Pancreas (tissue), 10 donors: ENCODE results near the gene TMEM252. TPM values are rescaled to one million over a fixed set of nuclear protein-coding genes. Genes with fewer than 3 reads are reported as not detected.

ENCODE experiments used
- ATAC-seq, 4 donors: fragments of 200-7000 bp; cut with Tn5 transposase; one replicate each; pipeline versions ENCODE4 v1.8.0 to v1.9.1; 2020; ENCODE audit warnings: mild to moderate bottlenecking in 4 of 4, moderate library complexity in 4 of 4
- DNase-seq, 6 donors: peaks; one replicate each; pipeline ENCODE4 v3.0.0-alpha.2; 2020
- FAIRE-seq: peaks from 2 replicates; lab custom pipeline; 2012; peaks lifted over from hg19 to GRCh38; lab: Jason Lieb, UNC
- H3K27ac ChIP-seq, 4 donors: fragments of 200-600 bp; sonication (generic); 1 replicate in 3 of 4; 2 replicates in 1 of 4; pipeline versions ENCODE4 v1.5.0 to v1.8.0; 2020
- H3K27me3 ChIP-seq, 4 donors: fragments of 200-600 bp; one replicate each; pipeline ENCODE4 v1.8.0; 2021
- H3K36me3 ChIP-seq, 3 donors: fragments of 200-600 bp; sonication (generic) in 1 of 3; one replicate each; pipeline versions ENCODE4 v1.5.0 to v1.8.0; 2020 to 2021
- H3K4me1 ChIP-seq, 3 donors: fragments of 200-600 bp; one replicate each; pipeline ENCODE4 v1.8.0; 2021
- H3K4me3 ChIP-seq, 4 donors: fragments of 200-600 bp; sonication (generic) in 2 of 4; one replicate each; pipeline versions ENCODE4 v1.5.0 to v1.8.0; 2020 to 2021
- H3K9me3 ChIP-seq, 4 donors: fragments of 200-600 bp; one replicate each; pipeline ENCODE4 v1.8.0; 2021
- WGBS, 2 donors: extraction: QIAGEN DNeasy Blood & Tissue Kit; methylation state at CpG; one replicate each; pipeline ENCODE4 v1.1.7; 2013; 5-methylcytosine and 5-hydroxymethylcytosine counted together
- intact Hi-C, 3 donors: fragments of 100-400 bp; cut with DNase I; formaldehyde crosslinking; loops; one replicate each; pipeline versions ENCODE4 v1.11.1 to v1.14.2; 2022
- polyA plus RNA-seq, 2 donors: library from polyadenylated mRNA; stranded (reverse); fragments of 200-250 nt; gene quantifications; one replicate each; pipeline ENCODE4 v1.2.3, GENCODE V29; 2013
- total RNA-seq, 6 donors: library from RNA; stranded (reverse); fragmentation: NEBNext Ultra II Directional in 4 of 6; extraction: Animal tissue kit (Norgen Biotek cat#: 25700) in 4 of 6; gene quantifications; one replicate each; pipeline versions ENCODE4 v1.2.1 to v1.2.4, GENCODE V29; 2021 to 2023
- TF ChIP-seq, protein P1 (sequence below), 4 donors: fragments of 200-600 bp; sonication (generic) in 3 of 4; IDR thresholded peaks; one replicate each; pipeline versions ENCODE4 v1.5.0 to v1.8.0; 2021; ENCODE audit warnings: antibody characterized with exemption in 4 of 4
- donor health status: healthy with polysubstance abuse.
- donor health status: DM: no; HTN: no; CAD: no; lungs with moderate emphysema.
- donor health status: DM: no; HTN: no; CAD: no.
- donor health status: control.
- donor health status: control.
- donor health status: Bipolar disorder and iron deficiency.
- donor health status: DM: yes; HTN: yes; CAD: no.
- donor health status: DM: no; HTN: no; CAD: no.
- donor health status: DM: no; HTN: no; CAD: no.
- donor health status: DM: yes; HTN: yes; CAD: no.

The TMEM252 gene
- total and polyA plus RNA-seq, 8 donors, result not detected

DNA sequence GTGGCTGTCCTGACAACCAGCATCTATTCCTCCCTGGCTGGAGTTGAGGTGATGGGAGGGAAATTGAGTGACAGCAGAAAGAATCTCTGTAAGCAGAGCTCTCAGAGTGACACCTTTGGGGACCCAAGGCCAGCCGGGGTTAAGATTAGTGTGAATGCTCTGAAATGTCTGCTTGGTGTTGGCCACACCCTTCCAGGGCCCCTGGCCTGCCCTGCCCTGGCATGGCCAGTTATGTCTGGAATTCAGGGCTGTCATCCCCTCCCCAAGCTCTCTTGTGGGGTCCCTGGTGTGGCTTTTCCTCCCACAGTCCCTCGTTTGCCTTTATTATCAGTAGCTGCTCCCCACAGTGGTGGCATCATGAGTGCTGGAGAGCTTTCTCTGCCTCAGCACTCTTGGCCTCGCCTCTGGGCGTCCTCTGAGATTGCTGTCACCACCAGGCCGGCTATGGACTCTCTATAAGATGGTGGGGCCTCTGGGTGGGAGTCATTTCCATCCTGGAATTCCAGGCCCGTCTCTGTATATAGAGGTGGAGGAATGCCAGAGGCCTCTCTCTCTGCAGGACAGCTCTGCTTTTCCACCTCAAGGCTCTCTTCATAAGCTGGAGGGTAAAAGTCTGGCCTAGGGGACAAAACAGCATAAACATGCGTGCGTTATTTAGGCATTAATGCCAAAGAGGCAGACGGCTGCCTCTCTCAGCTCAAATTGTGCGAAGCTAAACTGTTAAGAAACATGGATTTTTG lies 3.6 kb downstream of the TMEM252 start:
- H3K4me1 ChIP-seq, result no peaks in the 10 kb centered on the region
- H3K4me3 ChIP-seq, result no peak overlapping the region
- WGBS, 2 donors, result 73 to 81% methylated on average over 10 of the region's 10 CpGs
- FAIRE-seq, result no peak
- no peaks in the 10 kb centered on the region for H3K27me3 ChIP-seq
- intact Hi-C loops, result no loop called here
- no peaks in the 10 kb centered on the region for H3K9me3 ChIP-seq
- TF ChIP-seq, protein P1, sequence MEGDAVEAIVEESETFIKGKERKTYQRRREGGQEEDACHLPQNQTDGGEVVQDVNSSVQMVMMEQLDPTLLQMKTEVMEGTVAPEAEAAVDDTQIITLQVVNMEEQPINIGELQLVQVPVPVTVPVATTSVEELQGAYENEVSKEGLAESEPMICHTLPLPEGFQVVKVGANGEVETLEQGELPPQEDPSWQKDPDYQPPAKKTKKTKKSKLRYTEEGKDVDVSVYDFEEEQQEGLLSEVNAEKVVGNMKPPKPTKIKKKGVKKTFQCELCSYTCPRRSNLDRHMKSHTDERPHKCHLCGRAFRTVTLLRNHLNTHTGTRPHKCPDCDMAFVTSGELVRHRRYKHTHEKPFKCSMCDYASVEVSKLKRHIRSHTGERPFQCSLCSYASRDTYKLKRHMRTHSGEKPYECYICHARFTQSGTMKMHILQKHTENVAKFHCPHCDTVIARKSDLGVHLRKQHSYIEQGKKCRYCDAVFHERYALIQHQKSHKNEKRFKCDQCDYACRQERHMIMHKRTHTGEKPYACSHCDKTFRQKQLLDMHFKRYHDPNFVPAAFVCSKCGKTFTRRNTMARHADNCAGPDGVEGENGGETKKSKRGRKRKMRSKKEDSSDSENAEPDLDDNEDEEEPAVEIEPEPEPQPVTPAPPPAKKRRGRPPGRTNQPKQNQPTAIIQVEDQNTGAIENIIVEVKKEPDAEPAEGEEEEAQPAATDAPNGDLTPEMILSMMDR (IDR thresholded peaks at IDR 0.05), result no peak
- H3K27ac ChIP-seq, result no peak overlapping the region
- ATAC-seq, result no peak
- H3K36me3 ChIP-seq, result no peaks in the 10 kb centered on the region
- DNase-seq, result no peak

DNA sequence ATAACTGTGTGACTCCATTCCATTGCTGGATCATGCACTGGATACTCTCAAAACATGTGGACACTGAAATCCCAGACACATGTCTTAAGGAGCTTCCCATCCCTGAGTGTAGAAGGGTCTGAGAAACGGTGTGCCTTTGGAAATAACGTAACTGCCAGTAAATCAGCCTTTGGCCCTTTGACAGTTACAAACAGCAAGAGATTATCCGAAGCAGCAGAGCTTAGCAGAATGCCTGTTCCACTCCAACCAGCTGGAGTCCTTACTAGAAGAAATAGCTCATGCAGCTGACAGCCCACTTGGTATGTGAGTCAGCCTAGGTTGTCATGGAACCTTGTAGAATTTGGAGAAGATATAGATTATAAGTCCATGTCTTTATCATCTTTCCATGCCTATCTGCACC lies 7.0 kb downstream of the TMEM252 start:
- no peak overlapping the region for H3K27ac ChIP-seq
- DNase-seq, result no peak
- 73 to 83% methylated on average over 3 of the region's 3 CpGs for WGBS, 2 donors

DNA sequence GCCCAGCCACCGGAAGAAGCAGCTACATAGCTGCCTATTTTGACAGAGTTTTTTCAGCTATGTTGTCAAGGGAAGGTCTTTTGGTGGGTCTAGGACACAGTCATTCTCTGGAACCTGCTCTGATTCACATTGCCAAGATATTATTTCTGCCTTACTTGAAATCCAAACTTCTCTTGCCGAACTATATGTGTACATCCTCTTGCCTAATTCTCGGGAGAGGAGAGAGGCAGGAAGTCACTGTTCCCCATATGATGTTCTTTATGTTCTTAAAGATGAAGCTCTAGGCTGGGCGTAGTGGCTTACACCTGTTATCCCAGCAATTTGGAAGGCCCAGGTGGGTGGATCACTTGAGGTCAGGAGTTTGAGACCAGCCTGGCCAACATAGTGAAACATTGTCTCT lies 8.6 kb downstream of the TMEM252 start:
- intact Hi-C loops, result no loop called here
- 81 to 90% methylated on average over 4 of the region's 4 CpGs for WGBS, 2 donors

More for the DNA sequence above, 7.0 kb downstream of the TMEM252 start:
- intact Hi-C loops, result no loop called here
- H3K27me3 ChIP-seq, result no peaks in the 10 kb centered on the region
- TF ChIP-seq, protein P1 (IDR thresholded peaks at IDR 0.05), result no peak
- no peaks in the 10 kb centered on the region for H3K9me3 ChIP-seq
- H3K4me3 ChIP-seq, result no peak overlapping the region
- H3K4me1 ChIP-seq, result no peaks in the 10 kb centered on the region
- no peaks in the 10 kb centered on the region for H3K36me3 ChIP-seq
- ATAC-seq (no peak), FAIRE-seq (no peak)

DNA sequence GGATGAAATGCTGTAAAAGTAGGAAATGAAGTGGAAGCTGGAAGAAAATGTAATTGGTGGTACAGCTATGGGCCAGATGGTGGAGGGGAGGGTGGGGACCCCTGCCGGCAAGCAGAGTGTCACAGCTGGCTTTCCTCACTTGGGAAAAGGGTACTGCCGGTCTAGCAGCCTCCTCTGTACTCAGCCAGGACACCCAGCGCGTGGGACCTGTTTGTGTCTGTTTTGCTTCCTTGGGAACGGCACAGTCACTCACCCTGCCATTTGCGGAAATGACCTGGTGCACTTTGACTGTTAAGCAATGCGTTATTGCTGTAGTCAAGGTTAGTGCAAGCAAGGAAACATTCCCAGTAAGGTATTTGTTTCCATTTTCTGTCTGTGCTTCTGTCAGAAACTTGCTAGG lies 10.1 kb downstream of the TMEM252 start:
- ATAC-seq, result peak; percentile 77 to 94 (median 91)
- TF ChIP-seq, protein P1 (IDR thresholded peaks at IDR 0.05), result no peak
- Histone ChIP-seq H3K36me3 (no peaks in the 10 kb centered on the region), H3K4me3 (no peak overlapping the region), H3K4me1 (no peaks in the 10 kb centered on the region), H3K27ac (peak overlapping the region in 2 of 4 donors; percentile 18 to 42), H3K27me3 (no peaks in the 10 kb centered on the region), H3K9me3 (no peaks in the 10 kb centered on the region)
- peak; percentile 84 for FAIRE-seq
- peak in 5 of 6 donors; percentile 34 to 57 (median 46) for DNase-seq
- WGBS, 2 donors, result 23 to 29% methylated on average over 7 of the region's 7 CpGs
- intact Hi-C loops, result no loop called here

More for the DNA sequence above, 8.6 kb downstream of the TMEM252 start:
- TF ChIP-seq, protein P1 (IDR thresholded peaks at IDR 0.05), result no peak
- Histone ChIP-seq H3K36me3 (no peaks in the 10 kb centered on the region), H3K27me3 (no peaks in the 10 kb centered on the region), H3K4me1 (no peaks in the 10 kb centered on the region), H3K4me3 (no peak overlapping the region), H3K27ac (no peak overlapping the region), H3K9me3 (no peaks in the 10 kb centered on the region)
- FAIRE-seq, result no peak
- no peak for ATAC-seq
- DNase-seq, result no peak

DNA sequence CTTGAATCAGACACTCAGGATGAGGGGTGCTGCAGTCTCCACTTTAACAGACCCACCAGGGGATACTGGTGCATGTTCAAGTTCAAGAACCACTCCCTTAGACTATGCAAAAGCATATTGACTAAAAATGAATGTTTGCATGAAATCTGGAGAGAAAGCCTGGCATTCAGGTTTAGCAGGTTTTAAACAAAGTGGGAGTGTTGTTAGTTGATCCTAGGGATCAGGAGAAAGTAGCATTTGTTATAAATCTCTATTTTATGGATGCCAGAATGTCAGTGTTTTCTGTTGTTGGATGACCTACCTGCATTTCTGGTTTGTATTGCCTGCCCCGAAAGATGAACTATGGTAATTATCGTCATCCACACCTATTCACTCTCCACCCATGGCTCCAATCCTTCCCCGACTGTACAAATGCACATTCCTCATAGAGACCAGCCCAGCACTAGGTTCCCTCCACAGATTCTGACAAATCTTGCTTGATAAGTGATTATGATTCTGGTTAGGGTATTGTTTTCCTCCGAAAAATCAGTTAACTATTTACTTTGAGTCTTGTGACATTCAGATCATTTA lies 17.2 kb downstream of the TMEM252 start:
- 45 to 53% methylated on average over 4 of the region's 4 CpGs for WGBS, 2 donors
- Histone ChIP-seq H3K4me1 (no peaks in the 10 kb centered on the region), H3K36me3 (no peaks in the 10 kb centered on the region), H3K27me3 (no peaks in the 10 kb centered on the region), H3K27ac (no peak overlapping the region), H3K9me3 (no peaks in the 10 kb centered on the region), H3K4me3 (no peak overlapping the region)
- intact Hi-C loops, result no loop called here
- DNase-seq, result no peak
- TF ChIP-seq, protein P1 (IDR thresholded peaks at IDR 0.05), result no peak
- FAIRE-seq, result no peak
- ATAC-seq, result peak in 2 of 4 donors; percentile 28 to 57
